C4-2B (cell line): ENCODE measurements around the gene FCHSD1.

Source experiments
- H3K27ac ChIP-seq: fragments of 450-650 bp; 2 replicates; pipeline ENCODE4 v1.5.1; 2017
- ZFX ChIP-seq: fragments of 450-650 bp; IDR thresholded peaks from 2 replicates; pipeline ENCODE4 v1.6.1; 2017
- TF ChIP-seq, protein P1 (sequence below): fragments of 450-650 bp; conservative IDR thresholded peaks from 2 replicates; pipeline ENCODE4 v1.5.1; 2017; ENCODE audit warnings: mild to moderate bottlenecking

FCHSD1 gene

GRCh38 chr5:141681295-141681694 lies 30.1 kb upstream of the FCHSD1 start:
- TF ChIP-seq ZFX, result no peak
- H3K27ac ChIP-seq, result peak overlapping the region; percentile 29

- H3K27ac ChIP-seq, result peak overlapping the region; percentile 29
- no peak for TF ChIP-seq ZFX
- TF ChIP-seq, protein P1, sequence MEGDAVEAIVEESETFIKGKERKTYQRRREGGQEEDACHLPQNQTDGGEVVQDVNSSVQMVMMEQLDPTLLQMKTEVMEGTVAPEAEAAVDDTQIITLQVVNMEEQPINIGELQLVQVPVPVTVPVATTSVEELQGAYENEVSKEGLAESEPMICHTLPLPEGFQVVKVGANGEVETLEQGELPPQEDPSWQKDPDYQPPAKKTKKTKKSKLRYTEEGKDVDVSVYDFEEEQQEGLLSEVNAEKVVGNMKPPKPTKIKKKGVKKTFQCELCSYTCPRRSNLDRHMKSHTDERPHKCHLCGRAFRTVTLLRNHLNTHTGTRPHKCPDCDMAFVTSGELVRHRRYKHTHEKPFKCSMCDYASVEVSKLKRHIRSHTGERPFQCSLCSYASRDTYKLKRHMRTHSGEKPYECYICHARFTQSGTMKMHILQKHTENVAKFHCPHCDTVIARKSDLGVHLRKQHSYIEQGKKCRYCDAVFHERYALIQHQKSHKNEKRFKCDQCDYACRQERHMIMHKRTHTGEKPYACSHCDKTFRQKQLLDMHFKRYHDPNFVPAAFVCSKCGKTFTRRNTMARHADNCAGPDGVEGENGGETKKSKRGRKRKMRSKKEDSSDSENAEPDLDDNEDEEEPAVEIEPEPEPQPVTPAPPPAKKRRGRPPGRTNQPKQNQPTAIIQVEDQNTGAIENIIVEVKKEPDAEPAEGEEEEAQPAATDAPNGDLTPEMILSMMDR, result no peak
These were observed 29.6 kb upstream of the FCHSD1 start for GRCh38 chr5:141680751-141681201.

DNA sequence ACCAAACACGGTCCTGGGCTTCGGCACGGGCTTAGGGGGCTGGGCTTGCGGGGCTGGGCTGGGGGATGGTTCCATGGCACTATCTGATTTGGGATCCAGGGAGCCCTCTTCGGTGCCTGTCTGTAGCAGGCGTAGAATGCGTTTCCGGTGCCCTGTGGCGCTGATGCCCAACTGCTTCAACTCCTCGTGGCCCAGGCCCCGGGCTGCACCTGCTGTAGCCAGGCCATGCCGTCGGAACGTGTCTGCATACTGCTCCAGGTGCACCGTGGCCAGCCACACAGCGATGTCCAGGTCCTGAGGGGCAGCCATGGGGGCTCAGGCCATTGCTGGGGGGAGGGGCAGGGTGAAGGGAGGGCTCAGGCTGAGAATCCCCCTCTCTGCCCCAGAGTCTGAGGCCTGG lies 29.0 kb upstream of the FCHSD1 start:
- no peak for TF ChIP-seq ZFX
- TF ChIP-seq, protein P1, result no peak
- H3K27ac ChIP-seq, result no peak overlapping the region; the same call in 1 of the 2 replicates

GRCh38 chr5:141677415-141677814 lies 26.2 kb upstream of the FCHSD1 start:
- no peak for TF ChIP-seq ZFX
- TF ChIP-seq, protein P1, result no peak; the same call in 1 of the 2 replicates
- no peak overlapping the region for H3K27ac ChIP-seq

- TF ChIP-seq, protein P1, result no peak
- TF ChIP-seq ZFX, result no peak
- no peak overlapping the region for H3K27ac ChIP-seq
These were observed 24.5 kb upstream of the FCHSD1 start for GRCh38 chr5:141675672-141676071.

DNA sequence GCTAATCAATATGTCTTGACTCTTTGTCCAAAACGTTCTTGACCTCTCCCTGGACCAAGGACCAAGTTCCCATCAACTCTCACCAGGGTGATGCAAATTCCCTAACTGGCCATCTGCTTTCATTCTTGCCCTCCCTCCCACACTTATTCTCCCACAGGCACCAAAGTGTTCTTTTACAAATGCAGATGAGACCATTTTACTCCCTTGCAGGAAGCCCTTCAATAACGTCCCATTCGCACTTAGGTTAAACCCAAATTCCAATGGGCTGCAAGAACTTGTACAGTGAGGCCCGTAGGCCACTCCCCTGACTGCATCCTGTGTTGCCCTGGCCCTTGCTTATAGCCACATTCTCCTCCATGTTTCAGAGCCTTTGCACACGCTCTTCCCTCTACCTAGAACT lies 23.5 kb upstream of the FCHSD1 start:
- TF ChIP-seq, protein P1, result no peak
- TF ChIP-seq ZFX, result no peak
- H3K27ac ChIP-seq, result no peak overlapping the region

DNA sequence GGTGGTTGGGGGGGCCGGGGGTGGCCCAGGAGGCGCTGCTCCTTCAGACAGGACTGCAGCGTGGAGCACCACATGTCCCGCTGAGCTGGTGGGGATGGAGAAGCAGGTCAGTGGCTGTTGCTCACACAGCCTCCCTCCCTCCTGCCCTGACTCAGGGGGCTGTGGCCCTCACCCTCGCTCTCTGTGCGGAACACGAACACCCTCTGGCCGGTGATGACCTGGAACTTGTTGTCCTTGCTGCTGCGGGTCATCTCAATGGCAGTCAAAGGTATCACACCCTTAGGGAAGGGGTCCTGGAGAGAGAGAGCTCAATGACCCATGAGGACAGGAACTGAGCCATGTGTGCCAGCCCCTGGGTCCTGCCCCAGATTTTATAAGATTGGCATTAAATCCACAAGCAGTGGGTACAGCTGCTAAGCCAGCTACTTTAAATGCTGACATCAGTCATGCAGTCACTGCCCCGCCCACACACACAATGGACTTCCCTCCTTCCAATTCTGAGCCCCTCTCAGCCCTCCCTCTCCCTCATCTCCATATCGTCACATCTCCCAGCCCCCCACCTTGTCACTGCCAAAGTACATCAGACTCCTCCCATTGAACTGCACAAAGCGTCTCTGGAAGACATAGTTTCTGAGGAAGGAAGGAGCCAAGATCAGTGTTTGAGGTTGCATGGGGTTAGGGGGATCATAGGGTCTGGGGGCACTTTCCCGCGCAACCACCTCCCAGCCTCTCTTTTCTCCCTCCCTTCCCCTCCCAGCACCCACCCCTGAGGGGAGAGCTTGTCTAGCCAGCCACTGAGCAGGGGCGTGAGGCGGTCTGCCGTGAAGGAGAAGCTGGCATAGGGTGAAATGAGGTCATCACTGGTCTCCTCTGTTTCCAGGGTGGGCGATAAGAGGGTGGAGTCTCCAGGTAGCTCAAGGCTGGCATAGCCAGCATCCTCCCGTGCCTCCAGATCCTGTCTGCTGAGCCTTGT lies 21.9 kb upstream of the FCHSD1 start:
- no peak for TF ChIP-seq ZFX
- TF ChIP-seq, protein P1, result no peak
- no peak overlapping the region for H3K27ac ChIP-seq
